HepG2 (cell line): ENCODE results near the gene MYO16. TPM values are rescaled to one million over a fixed set of nuclear protein-coding genes. Genes with fewer than 3 reads are reported as not detected.

Source experiments
- ATAC-seq: fragments of 200-7000 bp; cut with Tn5 transposase; 3 replicates; pipeline ENCODE4 v1.9.1; 2020; ENCODE audit warnings: mild to moderate bottlenecking, moderate library complexity
- BruUV-seq: library from RNA; stranded (reverse); fragments of 400-500 nt; replicated peaks from 2 replicates; lab custom pipeline; 2021; lab: Mats Ljungman, UMichigan
- CTCF ChIA-PET: fragments of 300-600 bp; formaldehyde crosslinking; extraction: SDS; loops from one replicate; lab custom pipeline; 2021; ENCODE audit warnings: low total read pairs, inconsistent platforms, low intra/inter-chr PET ratio; lab: Yijun Ruan, JAX
- POLR2A ChIA-PET: fragments of 350-600 bp; sonication (Branson Sonifier 250); formaldehyde crosslinking; loops from one replicate; lab custom pipeline; 2020; ENCODE audit warnings: antibody characterized with exemption, inconsistent platforms; lab: Yijun Ruan, JAX
- DNase-seq: peaks from one replicate; pipeline ENCODE4 v3.0.0-alpha.2; 2015; ENCODE audit warnings: low spot score
- FAIRE-seq: peaks from 3 replicates; lab custom pipeline; 2011; peaks lifted over from hg19 to GRCh38; lab: Jason Lieb, UNC
- H2AFZ ChIP-seq: one replicate; pipeline ENCODE4 v1.6.1; 2011; ENCODE audit warnings: low read length, inconsistent platforms
- H3K27ac ChIP-seq: fragments of 300-600 bp; 3 replicates; pipeline ENCODE4 v1.8.0; 2011; ENCODE audit warnings: mixed run types, mild to moderate bottlenecking, mixed read lengths, low read length, inconsistent platforms; ENCODE audit not compliant: insufficient read depth; ENCODE audit errors: extremely low read length
- H3K27me3 ChIP-seq, 2 experiments: fragments of 200-600 bp in 1 of 2; 2 replicates in 1 of 2; 3 replicates in 1 of 2; pipeline versions ENCODE4 v1.6.0 to v1.8.0; 2011; ENCODE audit warnings: low read length in 2 of 2, mild to moderate bottlenecking in 2 of 2, moderate library complexity in 2 of 2, inconsistent platforms in 1 of 2; ENCODE audit not compliant: insufficient read depth in 2 of 2, control insufficient read depth in 1 of 2
- H3K36me3 ChIP-seq, 2 experiments: fragments of 200-600 bp in 1 of 2; replicated peaks in 1 of 2; 2 replicates in 1 of 2; 3 replicates in 1 of 2; pipeline versions ENCODE4 v1.5.1 to v1.8.0; 2011; ENCODE audit warnings: low read length in 2 of 2, inconsistent platforms in 1 of 2; ENCODE audit not compliant: insufficient read depth in 2 of 2, control insufficient read depth in 1 of 2
- H3K4me1 ChIP-seq: 2 replicates; pipeline ENCODE4 v1.5.1; 2012; ENCODE audit warnings: low read length, inconsistent platforms; ENCODE audit not compliant: insufficient read depth
- H3K4me2 ChIP-seq: 2 replicates; pipeline ENCODE4 v1.6.0; 2011; ENCODE audit warnings: low read depth, low read length, inconsistent platforms
- H3K4me3 ChIP-seq, 3 experiments: fragments of 200-600 bp in 1 of 3; sonication (generic), shearing (Covaris generic) in 1 of 3; replicated peaks in 1 of 3; 2 replicates each; pipeline ENCODE4 v1.5.1; 2011 to 2016; ENCODE audit warnings: low read length in 3 of 3, inconsistent platforms in 2 of 3, low read depth in 2 of 3, mild to moderate bottlenecking in 2 of 3, control low read depth in 1 of 3, mixed read lengths in 1 of 3; ENCODE audit not compliant: insufficient read depth in 1 of 3
- H3K79me2 ChIP-seq: one replicate; pipeline ENCODE4 v1.6.1; 2011; ENCODE audit warnings: low read length, inconsistent platforms; ENCODE audit not compliant: insufficient read depth
- H3K9ac ChIP-seq: 2 replicates; pipeline ENCODE4 v1.6.0; 2011; ENCODE audit warnings: mild to moderate bottlenecking, low read depth, low read length, inconsistent platforms; ENCODE audit not compliant: insufficient read depth
- H3K9me3 ChIP-seq: 2 replicates; pipeline ENCODE4 v1.5.1; 2012; ENCODE audit warnings: mild to moderate bottlenecking, low read length
- H4K20me1 ChIP-seq: 2 replicates; pipeline ENCODE4 v1.6.0; 2011; ENCODE audit warnings: inconsistent platforms, mild to moderate bottlenecking, low read length, moderate library complexity; ENCODE audit not compliant: insufficient read depth
- BRF2 ChIP-seq: sonication (generic); formaldehyde crosslinking; IDR thresholded peaks from 2 replicates; pipeline ENCODE4 v1.8.1; 2022; ENCODE audit warnings: mild to moderate bottlenecking, missing genetic modification reagents
- CERS6 ChIP-seq: sonication (generic); formaldehyde crosslinking; IDR thresholded peaks from 2 replicates; pipeline ENCODE4 v1.5.0; 2020; ENCODE audit warnings: missing genetic modification reagents
- HNF4G ChIP-seq, 2 experiments: sonication (generic) in 1 of 2; formaldehyde crosslinking in 1 of 2; IDR thresholded peaks; 2 replicates each; pipeline versions ENCODE4 v1.4.0 to v1.6.1; 2011 to 2020; ENCODE audit warnings: borderline replicate concordance in 2 of 2, low read depth in 2 of 2, mild to moderate bottlenecking in 2 of 2, low read length in 1 of 2, missing genetic modification reagents in 1 of 2, moderate library complexity in 1 of 2
- KLF12 ChIP-seq: sonication (generic); formaldehyde crosslinking; IDR thresholded peaks from 2 replicates; pipeline ENCODE4 v1.4.0; 2020; ENCODE audit warnings: missing genetic modification reagents, borderline replicate concordance
- MAF1 ChIP-seq: sonication (generic); formaldehyde crosslinking; IDR thresholded peaks from 2 replicates; pipeline ENCODE4 v1.5.0; 2020; ENCODE audit warnings: missing genetic modification reagents, borderline replicate concordance
- MED1 ChIP-seq: sonication (generic); formaldehyde crosslinking; IDR thresholded peaks from 2 replicates; pipeline ENCODE4 v1.4.0; 2020; ENCODE audit warnings: missing genetic modification reagents
- NCOA2 ChIP-seq: sonication (generic); formaldehyde crosslinking; IDR thresholded peaks from 2 replicates; pipeline ENCODE4 v1.8.0; 2022; ENCODE audit warnings: inconsistent platforms
- PLSCR1 ChIP-seq: sonication (generic); formaldehyde crosslinking; IDR thresholded peaks from 2 replicates; pipeline ENCODE4 v1.5.0; 2020; ENCODE audit warnings: missing genetic modification reagents, mild to moderate bottlenecking, borderline replicate concordance
- PREB ChIP-seq: sonication (generic); formaldehyde crosslinking; IDR thresholded peaks from 2 replicates; pipeline ENCODE4 v1.4.0; 2020; ENCODE audit warnings: missing genetic modification reagents
- SIN3B ChIP-seq: fragments of 150-350 bp; IDR thresholded peaks from 2 replicates; pipeline ENCODE4 v1.6.1; 2014; ENCODE audit warnings: low read length
- SKIL ChIP-seq: sonication (generic); formaldehyde crosslinking; IDR thresholded peaks from 2 replicates; pipeline ENCODE4 v1.8.0; 2022; ENCODE audit warnings: missing genetic modification reagents, mild to moderate bottlenecking, moderate library complexity, borderline replicate concordance
- TSC22D2 ChIP-seq: sonication (generic); formaldehyde crosslinking; IDR thresholded peaks from 2 replicates; pipeline ENCODE4 v1.5.1; 2020; ENCODE audit warnings: missing genetic modification reagents, mild to moderate bottlenecking, borderline replicate concordance
- U2AF2 ChIP-seq: fragments of 200-400 bp; formaldehyde crosslinking; IDR thresholded peaks from 2 replicates; pipeline ENCODE4 v1.6.1; 2017; ENCODE audit warnings: low read depth, mild to moderate bottlenecking, low read length
- ZFP36 ChIP-seq: fragments of 150-350 bp; IDR thresholded peaks from 2 replicates; pipeline ENCODE4 v1.6.1; 2018; ENCODE audit warnings: borderline replicate concordance, low read length, low read depth; ENCODE audit not compliant: partially characterized antibody
- ZNF576 ChIP-seq: sonication (generic); formaldehyde crosslinking; IDR thresholded peaks from 2 replicates; pipeline ENCODE4 v1.4.0; 2020; ENCODE audit warnings: mild to moderate bottlenecking, missing genetic modification reagents
- ZNF605 ChIP-seq: sonication (generic); formaldehyde crosslinking; IDR thresholded peaks from 2 replicates; pipeline ENCODE4 v1.8.0; 2022; ENCODE audit warnings: mild to moderate bottlenecking, missing genetic modification reagents
- WGBS: methylation state at CpG from one replicate; pipeline ENCODE4 v1.1.6; 2017; ENCODE audit warnings: low lambda C conversion rate; 5-methylcytosine and 5-hydroxymethylcytosine counted together
- in situ Hi-C: cut with HindIII; loops from 2 replicates; pipeline ENCODE4 v1.10.0; 2017; ENCODE audit warnings: low pct_unique_long_range_greater_than_20kb; ENCODE audit not compliant: extremely low pct_ligation_motif_present
- intact Hi-C: fragments of 100-400 bp; cut with micrococcal nuclease; formaldehyde crosslinking; loops from one replicate; pipeline ENCODE4 v1.10.0; 2022; ENCODE audit not compliant: unreplicated experiment
- polyA plus RNA-seq, 8 experiments: library from polyadenylated mRNA; depleted of rRNA in 3 of 8; stranded (reverse) in 7 of 8; unstranded in 1 of 8; fragments of >200 nt; fragmentation: Illumina TruSeq in 4 of 8; extraction: Trizol in 4 of 8; gene quantifications; 2 replicates each; pipeline versions ENCODE4 v1.2.1 to v1.2.3, GENCODE V29; 2011 to 2016; ENCODE audit warnings: low read depth in 4 of 8, missing spikeins in 1 of 8, mixed read lengths in 1 of 8; ENCODE audit not compliant: insufficient read depth in 1 of 8
- total RNA-seq, 5 experiments: library from RNA; depleted of rRNA; stranded (reverse); fragments of >200 nt; fragmentation: Illumina TruSeq; extraction: Trizol; gene quantifications; 2 replicates each; pipeline ENCODE4 v1.2.3, GENCODE V29; 2016; ENCODE audit warnings: low read depth in 1 of 5

The MYO16 gene
- total and polyA plus RNA-seq, 2 of the 13 experiments (the other 11 are each of a cell fraction or from before 2014, with no cell fraction given), result not detected

- TF ChIP-seq BRF2 (CRISPR knock-in tag) (no peak), MED1 (CRISPR knock-in tag) (no peak), SKIL (CRISPR knock-in tag) (no peak)
- TF ChIP-seq, all 625 proteins: peak for 0
These were observed 37.8 kb downstream of the MYO16 start (continued) for GRCh38 chr13:108667205-108667604.

GRCh38 chr13:108669381-108669780, 40.0 kb downstream of the MYO16 start:
- FAIRE-seq, result no peak
- no peaks in the 10 kb centered on the region for H3K79me2 ChIP-seq
- peaks cover 32% of the 10 kb centered on the region for H3K9me3 ChIP-seq
- no TSS peak for BruUV-seq
- TF ChIP-seq ZNF605 (no peak), CERS6 (CRISPR knock-in tag) (no peak), PLSCR1 (CRISPR knock-in tag) (no peak), KLF12 (CRISPR knock-in tag) (no peak), SIN3B (no peak), MAF1 (CRISPR knock-in tag) (no peak), TSC22D2 (CRISPR knock-in tag) (no peak), ZNF576 (CRISPR knock-in tag) (no peak), U2AF2 (no peak), ZFP36 (no peak), PREB (CRISPR knock-in tag) (no peak), HNF4G (IDR thresholded peaks at IDR 0.05; ENCODE audit: borderline replicate concordance, low read depth, low read length) (no peak), HNF4G (CRISPR knock-in tag; IDR thresholded peaks at IDR 0.05; ENCODE audit: borderline replicate concordance, low read depth) (no peak), NCOA2 (no peak)
- ChIA-PET CTCF (no interaction called here), POLR2A (no interaction called here)
- ATAC-seq, result no peak
- DNase-seq, result no peak
- 0% methylated on average over 1 of the region's 1 CpG for WGBS
- in situ Hi-C loops, result no loop called here
- no peaks in the 10 kb centered on the region for H3K4me1 ChIP-seq
- no peak overlapping the region for H2AFZ ChIP-seq
- intact Hi-C loops, result no loop called here
- no peaks in the 10 kb centered on the region for H4K20me1 ChIP-seq
- H3K4me3 ChIP-seq, result no peak overlapping the region
- no peaks in the 10 kb centered on the region for H3K36me3 ChIP-seq
- H3K9ac ChIP-seq, result no peak overlapping the region
- no peak overlapping the region for H3K4me2 ChIP-seq
- H3K27ac ChIP-seq, result no peak overlapping the region
- no peaks in the 10 kb centered on the region for H3K27me3 ChIP-seq
